ENCODE measurements around the gene SEZ6. TPM values are rescaled to one million over a fixed set of nuclear protein-coding genes. Genes with fewer than 3 reads are reported as not detected.

The SEZ6 gene
- total and polyA plus RNA-seq, 10 donors: 0.88 TPM; not detected in 9

DNA sequence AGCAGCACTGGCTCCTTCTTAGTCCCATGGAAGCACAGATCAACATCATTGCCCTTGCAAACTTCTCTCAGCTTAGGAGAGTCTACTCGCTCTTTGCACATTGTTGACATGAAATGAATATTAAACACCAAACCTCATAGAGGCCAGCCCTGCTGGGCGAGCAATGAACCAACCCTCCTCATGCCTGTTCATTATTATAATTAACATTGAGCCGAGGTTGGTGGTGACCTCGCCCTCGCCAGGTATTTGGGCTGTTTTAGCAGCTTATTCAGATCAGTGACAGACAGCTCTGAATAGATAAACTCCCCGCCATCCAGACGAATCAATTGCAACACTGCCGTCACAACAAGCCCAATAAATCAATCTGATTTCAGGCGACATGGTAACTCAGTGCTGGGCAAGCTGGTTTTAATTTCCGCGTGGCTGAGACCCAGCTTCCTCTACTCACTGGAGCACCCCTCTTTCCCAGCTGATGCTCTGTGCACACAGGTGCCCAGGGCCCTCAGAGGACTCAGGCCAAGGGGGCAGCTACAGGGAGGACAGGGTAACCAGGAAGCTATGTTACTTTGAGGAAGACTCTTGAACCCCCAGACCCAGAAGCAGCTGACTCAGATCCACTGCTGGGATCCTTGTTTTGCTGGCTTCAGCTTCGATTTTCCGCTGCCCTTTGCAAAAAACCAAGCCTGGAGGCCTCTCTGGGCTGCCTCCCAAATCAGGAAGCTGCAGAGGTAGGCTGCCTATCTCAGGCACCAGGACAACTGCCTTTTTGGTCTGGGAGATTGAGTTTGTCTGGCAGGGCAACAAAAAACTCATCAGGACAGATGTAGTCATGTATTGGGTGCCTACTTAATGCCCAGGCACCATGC lies 10.7 kb upstream of the SEZ6 start:
- intact Hi-C loops (cut with DNase I; ENCODE audit: low total_unique reads): no loop called here
- TF ChIP-seq, protein P1, sequence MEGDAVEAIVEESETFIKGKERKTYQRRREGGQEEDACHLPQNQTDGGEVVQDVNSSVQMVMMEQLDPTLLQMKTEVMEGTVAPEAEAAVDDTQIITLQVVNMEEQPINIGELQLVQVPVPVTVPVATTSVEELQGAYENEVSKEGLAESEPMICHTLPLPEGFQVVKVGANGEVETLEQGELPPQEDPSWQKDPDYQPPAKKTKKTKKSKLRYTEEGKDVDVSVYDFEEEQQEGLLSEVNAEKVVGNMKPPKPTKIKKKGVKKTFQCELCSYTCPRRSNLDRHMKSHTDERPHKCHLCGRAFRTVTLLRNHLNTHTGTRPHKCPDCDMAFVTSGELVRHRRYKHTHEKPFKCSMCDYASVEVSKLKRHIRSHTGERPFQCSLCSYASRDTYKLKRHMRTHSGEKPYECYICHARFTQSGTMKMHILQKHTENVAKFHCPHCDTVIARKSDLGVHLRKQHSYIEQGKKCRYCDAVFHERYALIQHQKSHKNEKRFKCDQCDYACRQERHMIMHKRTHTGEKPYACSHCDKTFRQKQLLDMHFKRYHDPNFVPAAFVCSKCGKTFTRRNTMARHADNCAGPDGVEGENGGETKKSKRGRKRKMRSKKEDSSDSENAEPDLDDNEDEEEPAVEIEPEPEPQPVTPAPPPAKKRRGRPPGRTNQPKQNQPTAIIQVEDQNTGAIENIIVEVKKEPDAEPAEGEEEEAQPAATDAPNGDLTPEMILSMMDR (IDR thresholded peaks at IDR 0.05 in 8 of 11, conservative IDR thresholded peaks at IDR 0.05 in 3 of 11): no peak
- TF ChIP-seq POLR2AphosphoS5 (IDR thresholded peaks at IDR 0.05): no peak

DNA sequence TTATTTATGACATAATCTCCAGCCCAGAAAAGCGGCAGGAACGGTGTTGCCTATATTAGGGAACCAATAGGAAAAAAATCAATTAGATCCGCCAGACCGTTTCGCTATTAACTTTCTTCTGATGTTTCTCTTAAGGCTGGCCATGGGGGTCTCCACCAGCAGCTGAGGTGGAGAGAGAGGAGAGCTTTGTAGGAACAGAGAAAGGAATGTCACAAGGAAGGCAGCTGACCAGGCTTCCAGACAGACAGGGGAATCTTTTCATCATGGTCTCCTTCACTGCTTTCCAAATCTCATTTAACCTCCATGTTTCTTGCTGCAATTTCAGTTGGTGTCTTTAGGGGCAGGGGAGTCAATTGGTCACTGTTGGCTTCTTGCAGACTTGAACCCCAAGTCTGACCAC lies 8.9 kb upstream of the SEZ6 start:
- no peak overlapping the region for H3K4me3 ChIP-seq
- peaks cover 0 to 11% (median 2%) of the 10 kb centered on the region in 6 donors for H3K4me1 ChIP-seq
- no peak for DNase-seq
- TF ChIP-seq, protein P1 (IDR thresholded peaks at IDR 0.05 in 8 of 11, conservative IDR thresholded peaks at IDR 0.05 in 3 of 11): no peak
- H3K27ac ChIP-seq: no peak overlapping the region
- no peaks in the 10 kb centered on the region for H3K36me3 ChIP-seq
- intact Hi-C loops (cut with DNase I; ENCODE audit: low total_unique reads): no loop called here
- peaks cover 0 to 57% (median 15%) of the 10 kb centered on the region in 7 donors for H3K27me3 ChIP-seq (replicated peaks in 1 of 7)
- 66 to 75% (median 74%) methylated on average over 5 of the region's 5 CpGs for WGBS, 5 donors
- no peaks in the 10 kb centered on the region for H3K9me3 ChIP-seq

More for the DNA sequence above, 10.7 kb upstream of the SEZ6 start:
- no peaks in the 10 kb centered on the region for H3K36me3 ChIP-seq
- H3K27me3 ChIP-seq (replicated peaks in 1 of 7): peaks cover 0 to 60% (median 25%) of the 10 kb centered on the region in 7 donors
- no peak overlapping the region for H3K4me3 ChIP-seq
- DNase-seq: no peak
- H3K9me3 ChIP-seq: no peaks in the 10 kb centered on the region
- no peak overlapping the region for H3K27ac ChIP-seq
- H3K4me1 ChIP-seq: peaks cover 0 to 19% (median 9%) of the 10 kb centered on the region in 6 donors
- 63 to 71% (median 68%) methylated on average over 13 of the region's 13 CpGs for WGBS, 5 donors

DNA sequence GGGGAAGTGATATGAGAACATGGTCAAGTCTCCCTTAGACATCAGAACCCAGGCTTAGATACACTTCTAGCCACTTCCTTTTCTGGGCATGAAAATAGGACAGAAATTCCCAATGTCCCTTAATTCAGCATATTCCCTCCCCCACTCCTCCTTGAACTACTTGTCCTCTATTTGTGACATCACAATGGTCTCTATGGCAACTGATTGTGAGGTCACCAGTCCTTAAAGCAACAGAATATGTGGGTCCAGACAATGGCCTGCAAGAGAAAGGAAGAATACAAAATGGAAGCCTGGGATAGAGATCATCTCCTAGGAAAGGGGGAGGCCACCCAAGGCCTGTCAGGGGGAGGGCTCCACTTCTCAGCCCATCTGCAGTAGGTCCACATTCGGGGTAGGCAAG lies 6.7 kb upstream of the SEZ6 start:
- intact Hi-C loops (cut with DNase I; ENCODE audit: low total_unique reads): no loop called here
- TF ChIP-seq POLR2A (IDR thresholded peaks at IDR 0.05) (no peak), POLR2AphosphoS5 (IDR thresholded peaks at IDR 0.05) (no peak)
- TF ChIP-seq, protein P1 (IDR thresholded peaks at IDR 0.05 in 8 of 11, conservative IDR thresholded peaks at IDR 0.05 in 3 of 11): no peak
- H3K27me3 ChIP-seq (replicated peaks in 1 of 7): peaks cover 0 to 57% (median 6%) of the 10 kb centered on the region in 7 donors
- no peaks in the 10 kb centered on the region for H3K36me3 ChIP-seq
- DNase-seq: no peak
- WGBS, 5 donors: 57 to 100% (median 79%) methylated on average over 1 of the region's 1 CpG
- no peak overlapping the region for H3K4me3 ChIP-seq
- H3K27ac ChIP-seq: no peak overlapping the region
- no peaks in the 10 kb centered on the region for H3K4me1 ChIP-seq
- no peaks in the 10 kb centered on the region for H3K9me3 ChIP-seq

DNA sequence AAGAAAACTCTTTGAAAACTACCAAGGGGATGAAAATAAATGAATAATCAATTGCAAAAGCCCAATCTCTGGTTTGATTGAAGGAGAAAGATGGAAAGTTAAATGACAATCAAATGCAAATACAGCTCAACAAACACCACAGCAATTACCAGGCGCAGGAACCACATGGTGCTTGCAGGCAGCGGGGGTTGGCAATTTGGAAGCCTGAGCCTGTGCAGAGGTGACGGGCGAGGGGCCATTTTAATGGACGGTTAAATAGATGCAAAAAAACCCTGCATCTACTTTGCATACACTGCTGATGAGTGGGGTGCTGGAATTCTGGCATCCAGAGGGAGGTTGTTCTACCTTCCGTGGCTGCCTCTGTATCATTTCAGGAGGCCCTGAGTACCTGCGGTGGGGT lies 4.8 kb upstream of the SEZ6 start:
- Histone ChIP-seq H3K4me1 (peaks cover 0 to 8% (median 6%) of the 10 kb centered on the region in 6 donors), H3K27ac (no peak overlapping the region), H3K4me3 (no peak overlapping the region), H3K27me3 (replicated peaks in 1 of 7) (peaks cover 3 to 57% (median 21%) of the 10 kb centered on the region in 7 donors), H3K9me3 (no peaks in the 10 kb centered on the region), H3K36me3 (no peaks in the 10 kb centered on the region)
- WGBS, 5 donors: 70 to 81% (median 77%) methylated on average over 7 of the region's 7 CpGs
- TF ChIP-seq POLR2A (IDR thresholded peaks at IDR 0.05): no peak
- TF ChIP-seq, protein P1 (IDR thresholded peaks at IDR 0.05 in 8 of 11, conservative IDR thresholded peaks at IDR 0.05 in 3 of 11): no peak
- no peak for DNase-seq
- intact Hi-C loops (cut with DNase I; ENCODE audit: low total_unique reads): no loop called here

Measured in spleen (tissue), 11 donors.